BE2C (cell line): ENCODE measurements around the gene ARHGDIG.

ENCODE experiments used
- DNase-seq: peaks from one replicate; pipeline ENCODE4 v3.0.0-alpha.2; 2020
- H3K27me3 ChIP-seq: fragments of 250-450 bp; sonication (Bioruptor Pico); 2 replicates; pipeline ENCODE4 v1.5.1; 2020; ENCODE audit warnings: mild to moderate bottlenecking
- H3K36me3 ChIP-seq: fragments of 250-450 bp; sonication (Bioruptor Pico); 2 replicates; pipeline ENCODE4 v1.5.1; 2020; ENCODE audit warnings: mild to moderate bottlenecking
- H3K4me1 ChIP-seq: fragments of 250-450 bp; sonication (Bioruptor Pico); 2 replicates; pipeline ENCODE4 v1.5.1; 2020
- H3K4me3 ChIP-seq: 2 replicates; pipeline ENCODE4 v1.5.1; 2011; ENCODE audit warnings: low read depth, low read length
- H3K9me3 ChIP-seq: fragments of 250-450 bp; sonication (Bioruptor Pico); 2 replicates; pipeline ENCODE4 v1.5.1; 2020
- TF ChIP-seq, protein P1 (sequence below): IDR thresholded peaks from 2 replicates; pipeline ENCODE4 v1.5.1; 2012; ENCODE audit warnings: mild to moderate bottlenecking, low read depth, low read length

ARHGDIG gene

DNA sequence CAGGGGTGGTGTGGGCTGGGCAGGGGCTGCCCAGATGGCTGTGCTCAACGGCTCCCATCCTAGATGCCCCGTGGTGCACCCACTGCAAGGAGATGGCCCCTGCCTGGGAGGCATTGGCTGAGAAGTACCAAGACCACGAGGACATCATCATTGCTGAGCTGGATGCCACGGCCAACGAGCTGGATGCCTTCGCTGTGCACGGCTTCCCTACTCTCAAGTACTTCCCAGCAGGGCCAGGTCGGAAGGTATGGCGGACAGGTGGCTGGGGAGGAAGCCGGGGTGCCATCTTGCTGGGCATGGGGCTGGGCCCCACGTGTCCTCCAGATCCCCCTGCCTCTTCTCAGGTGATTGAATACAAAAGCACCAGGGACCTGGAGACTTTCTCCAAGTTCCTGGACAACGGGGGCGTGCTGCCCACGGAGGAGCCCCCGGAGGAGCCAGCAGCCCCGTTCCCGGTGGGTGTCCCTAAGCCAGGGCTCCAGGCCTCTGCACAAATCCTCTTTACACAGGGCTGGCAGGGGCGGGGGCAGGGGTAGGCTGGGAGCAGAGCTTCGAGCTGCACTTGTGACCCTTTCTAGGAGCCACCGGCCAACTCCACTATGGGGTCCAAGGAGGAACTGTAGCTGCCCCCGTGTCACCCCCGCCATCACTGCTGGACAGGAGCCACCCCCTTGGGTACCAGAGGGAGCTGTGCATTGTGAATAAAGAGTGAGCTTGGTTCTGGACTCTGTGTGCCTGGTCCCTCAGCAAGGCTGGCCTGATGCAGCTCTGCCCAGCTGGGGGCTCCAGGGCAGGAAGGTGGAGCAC is 6.3 kb downstream of the ARHGDIG start:
- Histone ChIP-seq H3K27me3 (no peaks in the 10 kb centered on the region), H3K4me3 (no peak overlapping the region), H3K36me3 (peaks cover 30% of the 10 kb centered on the region), H3K9me3 (no peaks in the 10 kb centered on the region), H3K4me1 (no peaks in the 10 kb centered on the region)
- TF ChIP-seq, protein P1, sequence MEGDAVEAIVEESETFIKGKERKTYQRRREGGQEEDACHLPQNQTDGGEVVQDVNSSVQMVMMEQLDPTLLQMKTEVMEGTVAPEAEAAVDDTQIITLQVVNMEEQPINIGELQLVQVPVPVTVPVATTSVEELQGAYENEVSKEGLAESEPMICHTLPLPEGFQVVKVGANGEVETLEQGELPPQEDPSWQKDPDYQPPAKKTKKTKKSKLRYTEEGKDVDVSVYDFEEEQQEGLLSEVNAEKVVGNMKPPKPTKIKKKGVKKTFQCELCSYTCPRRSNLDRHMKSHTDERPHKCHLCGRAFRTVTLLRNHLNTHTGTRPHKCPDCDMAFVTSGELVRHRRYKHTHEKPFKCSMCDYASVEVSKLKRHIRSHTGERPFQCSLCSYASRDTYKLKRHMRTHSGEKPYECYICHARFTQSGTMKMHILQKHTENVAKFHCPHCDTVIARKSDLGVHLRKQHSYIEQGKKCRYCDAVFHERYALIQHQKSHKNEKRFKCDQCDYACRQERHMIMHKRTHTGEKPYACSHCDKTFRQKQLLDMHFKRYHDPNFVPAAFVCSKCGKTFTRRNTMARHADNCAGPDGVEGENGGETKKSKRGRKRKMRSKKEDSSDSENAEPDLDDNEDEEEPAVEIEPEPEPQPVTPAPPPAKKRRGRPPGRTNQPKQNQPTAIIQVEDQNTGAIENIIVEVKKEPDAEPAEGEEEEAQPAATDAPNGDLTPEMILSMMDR: no peak
- no peak for DNase-seq

- TF ChIP-seq, protein P1: peak; percentile 30; the same call in 1 of the 2 replicates
- no peak overlapping the region for H3K4me3 ChIP-seq
- H3K9me3 ChIP-seq: no peaks in the 10 kb centered on the region
- DNase-seq: peak; percentile 52
- H3K4me1 ChIP-seq: no peaks in the 10 kb centered on the region
- H3K27me3 ChIP-seq: no peaks in the 10 kb centered on the region
- peaks cover 30% of the 10 kb centered on the region for H3K36me3 ChIP-seq
These were observed 7.0 kb downstream of the ARHGDIG start for GRCh38 chr16:287298-287811.

- no peak overlapping the region for H3K4me3 ChIP-seq
- H3K27me3 ChIP-seq: no peaks in the 10 kb centered on the region
- no peaks in the 10 kb centered on the region for H3K4me1 ChIP-seq
- TF ChIP-seq, protein P1: no peak
- no peaks in the 10 kb centered on the region for H3K9me3 ChIP-seq
- peaks cover 30% of the 10 kb centered on the region for H3K36me3 ChIP-seq
- DNase-seq: no peak
These were observed 7.9 kb downstream of the ARHGDIG start for GRCh38 chr16:287981-288920.

GRCh38 chr16:289395-289997 is 9.1 kb downstream of the ARHGDIG start:
- DNase-seq: no peak
- no peak overlapping the region for H3K4me3 ChIP-seq
- H3K4me1 ChIP-seq: no peaks in the 10 kb centered on the region
- no peaks in the 10 kb centered on the region for H3K27me3 ChIP-seq
- TF ChIP-seq, protein P1: no peak
- H3K9me3 ChIP-seq: no peaks in the 10 kb centered on the region
- H3K36me3 ChIP-seq: peaks cover 29% of the 10 kb centered on the region

DNA sequence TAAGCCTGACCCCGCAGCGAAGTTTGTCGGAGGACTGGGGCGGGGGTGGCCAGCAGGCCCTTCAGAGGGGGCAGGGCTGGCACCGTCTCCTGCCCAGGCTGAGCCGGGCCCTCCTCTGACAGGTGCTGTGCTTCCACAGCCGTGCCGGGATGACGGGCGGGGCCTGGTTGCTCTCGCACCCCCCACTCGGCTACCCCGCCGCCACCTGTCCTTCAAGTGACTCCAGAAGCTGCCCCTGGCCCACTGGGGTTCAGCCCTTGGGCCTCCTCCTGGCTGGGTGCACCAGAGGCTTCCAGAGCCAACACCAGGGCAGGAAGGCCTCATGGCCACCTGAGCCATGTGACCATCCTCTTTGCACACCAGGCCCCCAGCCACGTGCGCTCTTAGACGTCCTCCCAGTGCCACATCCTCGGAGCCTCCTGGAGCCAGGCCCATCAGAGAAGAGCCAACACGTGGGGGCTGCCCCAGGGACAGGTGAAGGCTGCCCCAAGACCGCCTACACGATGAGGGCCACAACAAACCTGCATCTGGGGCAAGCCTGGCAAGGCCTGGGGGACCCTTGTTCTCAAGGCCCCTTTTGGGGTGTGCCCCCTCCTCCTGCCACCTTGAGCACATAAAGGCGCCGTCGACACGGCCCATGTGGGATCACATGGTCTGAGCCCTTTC is 9.8 kb downstream of the ARHGDIG start:
- Histone ChIP-seq H3K36me3 (peaks cover 24% of the 10 kb centered on the region), H3K4me1 (no peaks in the 10 kb centered on the region), H3K9me3 (no peaks in the 10 kb centered on the region), H3K27me3 (no peaks in the 10 kb centered on the region), H3K4me3 (no peak overlapping the region)
- DNase-seq: no peak
- TF ChIP-seq, protein P1: no peak
